ENCODE results near the gene TMEM178B.

Gene TMEM178B

DNA sequence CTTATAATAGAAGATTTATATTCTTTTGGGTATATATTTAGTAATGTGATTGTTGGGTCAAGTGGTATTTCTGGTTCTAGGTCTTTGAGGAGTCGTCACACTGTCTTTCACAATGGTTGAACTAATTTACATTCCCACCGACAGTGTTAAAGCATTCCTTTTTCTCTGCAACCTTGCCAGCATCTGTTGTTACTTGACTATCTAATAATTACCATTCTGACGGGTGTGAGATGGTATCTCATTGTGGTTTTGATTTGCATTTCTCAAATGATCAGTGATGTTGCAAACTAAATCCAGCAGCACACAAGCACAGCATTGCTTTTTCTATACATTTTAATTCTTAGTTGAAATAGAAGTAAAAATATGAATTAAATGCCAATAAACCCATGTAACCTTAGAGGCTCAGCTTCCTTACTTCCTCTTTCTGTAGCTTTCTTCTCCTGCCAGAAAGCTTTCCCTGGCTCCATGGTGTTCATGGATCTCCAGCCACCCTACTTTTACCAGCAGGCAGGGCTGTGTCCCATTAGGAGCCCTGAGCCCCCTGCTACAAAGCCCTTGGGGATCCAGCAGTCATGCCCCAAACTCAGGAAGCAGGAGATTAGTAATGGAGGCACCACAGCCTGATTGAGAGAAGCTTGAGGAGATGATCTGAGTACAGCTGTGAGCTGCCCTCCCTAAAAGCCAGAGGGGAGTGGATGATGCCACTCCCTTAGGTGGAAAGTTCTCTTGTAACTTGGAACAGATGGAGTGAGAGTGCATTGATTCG lies 158.6 kb downstream of the TMEM178B start:
- TF ChIP-seq, protein P1, sequence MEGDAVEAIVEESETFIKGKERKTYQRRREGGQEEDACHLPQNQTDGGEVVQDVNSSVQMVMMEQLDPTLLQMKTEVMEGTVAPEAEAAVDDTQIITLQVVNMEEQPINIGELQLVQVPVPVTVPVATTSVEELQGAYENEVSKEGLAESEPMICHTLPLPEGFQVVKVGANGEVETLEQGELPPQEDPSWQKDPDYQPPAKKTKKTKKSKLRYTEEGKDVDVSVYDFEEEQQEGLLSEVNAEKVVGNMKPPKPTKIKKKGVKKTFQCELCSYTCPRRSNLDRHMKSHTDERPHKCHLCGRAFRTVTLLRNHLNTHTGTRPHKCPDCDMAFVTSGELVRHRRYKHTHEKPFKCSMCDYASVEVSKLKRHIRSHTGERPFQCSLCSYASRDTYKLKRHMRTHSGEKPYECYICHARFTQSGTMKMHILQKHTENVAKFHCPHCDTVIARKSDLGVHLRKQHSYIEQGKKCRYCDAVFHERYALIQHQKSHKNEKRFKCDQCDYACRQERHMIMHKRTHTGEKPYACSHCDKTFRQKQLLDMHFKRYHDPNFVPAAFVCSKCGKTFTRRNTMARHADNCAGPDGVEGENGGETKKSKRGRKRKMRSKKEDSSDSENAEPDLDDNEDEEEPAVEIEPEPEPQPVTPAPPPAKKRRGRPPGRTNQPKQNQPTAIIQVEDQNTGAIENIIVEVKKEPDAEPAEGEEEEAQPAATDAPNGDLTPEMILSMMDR (conservative IDR thresholded peaks at IDR 0.05; ENCODE audit: low read depth, low read length): no peak
- DNase-seq (ENCODE audit: low read depth): no peak
- no peak overlapping the region for H3K4me3 ChIP-seq (ENCODE audit: low read length)

DNA sequence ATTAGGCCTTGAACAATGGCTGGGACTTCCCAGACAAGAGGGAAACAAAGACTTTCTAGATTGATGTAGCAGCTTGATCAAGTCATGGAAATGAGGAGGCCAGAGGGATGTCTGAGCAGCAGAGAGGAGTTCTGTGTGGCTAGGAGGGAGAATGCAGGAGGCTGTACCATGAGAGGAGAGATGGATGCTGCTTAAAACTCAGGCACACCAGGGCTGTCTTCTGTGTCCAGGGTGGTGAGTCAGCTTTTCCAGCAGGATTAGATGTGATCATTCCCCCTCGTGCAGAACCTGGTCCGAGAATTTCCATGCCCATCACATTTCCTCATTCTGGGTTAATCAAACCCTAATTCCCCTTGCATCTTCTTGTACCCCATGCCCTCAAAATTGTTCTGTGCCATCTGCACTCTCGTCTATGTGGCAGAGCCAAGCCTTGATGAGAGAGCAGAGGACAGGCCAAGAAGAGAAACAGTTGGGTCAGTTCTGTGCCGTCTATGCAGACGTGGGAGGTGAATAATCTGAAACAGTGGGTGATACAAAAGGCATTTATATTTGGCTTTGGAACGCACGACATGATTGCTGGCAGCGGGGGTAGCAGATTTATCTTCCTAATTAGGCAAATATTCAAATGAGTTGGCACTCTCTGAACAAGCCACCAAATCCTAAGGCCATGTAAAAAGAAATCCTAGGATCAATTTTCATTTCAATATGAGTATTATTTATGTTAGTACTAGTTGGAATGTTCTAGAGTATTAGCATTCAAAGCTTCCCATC lies 160.7 kb downstream of the TMEM178B start:
- no peak for DNase-seq (ENCODE audit: low read depth)
- H3K4me3 ChIP-seq (ENCODE audit: low read length): no peak overlapping the region
- TF ChIP-seq, protein P1 (conservative IDR thresholded peaks at IDR 0.05; ENCODE audit: low read depth, low read length): no peak

DNA sequence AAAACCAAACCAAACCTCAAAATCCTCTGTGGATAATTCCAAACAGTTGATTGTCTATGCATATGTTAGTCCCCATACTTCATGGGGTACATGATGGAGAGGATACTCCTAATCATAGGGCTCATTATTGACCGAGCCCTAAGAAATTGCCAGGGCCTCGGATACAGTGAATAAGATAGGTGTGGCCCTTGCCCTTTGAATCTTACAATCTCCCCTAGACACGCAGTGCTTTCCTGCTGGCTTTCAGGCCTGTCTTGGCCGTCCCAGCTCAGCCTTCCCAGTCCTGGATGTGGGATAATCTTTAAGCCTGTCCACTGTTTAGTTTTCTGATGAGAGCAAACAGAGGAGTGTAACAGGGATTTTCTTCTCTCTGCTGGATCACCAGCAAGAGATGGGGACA lies 161.8 kb downstream of the TMEM178B start:
- H3K4me3 ChIP-seq (ENCODE audit: low read length): no peak overlapping the region
- no peak for DNase-seq (ENCODE audit: low read depth)
- TF ChIP-seq, protein P1 (conservative IDR thresholded peaks at IDR 0.05; ENCODE audit: low read depth, low read length): no peak

DNA sequence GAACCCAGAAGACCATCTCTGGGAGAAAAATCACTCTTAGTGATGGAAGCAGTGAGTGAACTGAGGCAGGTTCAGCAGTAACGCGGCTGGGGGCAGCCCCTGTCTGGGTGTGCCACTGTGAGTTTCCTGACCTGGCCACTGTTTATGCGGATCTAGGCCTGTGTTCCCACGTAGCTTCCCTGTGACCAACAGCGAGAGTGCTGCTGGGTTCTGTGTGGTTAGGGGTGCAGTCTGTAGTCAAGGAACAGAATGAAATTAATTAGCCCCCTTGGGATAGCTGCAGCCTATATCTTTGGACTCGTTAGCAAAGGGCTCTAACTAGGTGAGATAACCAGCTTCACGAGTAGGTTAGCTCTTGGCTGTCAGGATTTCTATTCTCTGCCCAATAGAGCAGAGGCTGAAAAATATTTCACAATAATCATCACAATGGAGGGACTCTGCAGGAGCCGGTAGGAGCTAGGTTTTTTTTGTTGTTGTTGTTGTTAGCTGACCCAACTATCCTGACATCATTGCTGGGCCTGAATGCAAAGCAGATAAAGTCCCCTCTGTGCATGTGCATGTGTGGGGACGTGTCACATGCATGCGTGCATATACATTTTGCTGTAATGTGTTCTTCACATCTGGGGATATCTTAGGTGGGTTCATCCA lies 164.9 kb downstream of the TMEM178B start:
- no peak overlapping the region for H3K4me3 ChIP-seq (ENCODE audit: low read length)
- TF ChIP-seq, protein P1 (conservative IDR thresholded peaks at IDR 0.05; ENCODE audit: low read depth, low read length): no peak
- DNase-seq (ENCODE audit: low read depth): no peak

DNA sequence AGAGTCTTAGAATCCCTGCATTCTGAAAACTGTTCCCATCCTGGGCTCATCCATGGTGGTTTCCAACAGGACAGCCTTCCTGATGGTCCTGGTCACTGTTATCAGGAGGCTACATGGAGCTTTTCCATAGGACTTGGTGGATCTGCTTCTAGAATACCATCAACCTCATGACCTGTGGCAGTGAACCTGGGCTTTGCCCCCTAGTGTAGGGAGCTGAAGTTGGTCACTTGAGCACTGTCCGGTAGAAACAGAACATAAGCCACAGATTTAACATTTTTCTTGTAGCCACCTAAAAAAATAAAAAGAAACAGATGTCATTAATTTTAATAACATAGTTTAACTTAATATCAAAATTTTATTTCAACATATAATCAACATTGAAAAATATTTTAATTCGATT lies 165.8 kb downstream of the TMEM178B start:
- no peak overlapping the region for H3K4me3 ChIP-seq (ENCODE audit: low read length)
- DNase-seq (ENCODE audit: low read depth): no peak
- TF ChIP-seq, protein P1 (conservative IDR thresholded peaks at IDR 0.05; ENCODE audit: low read depth, low read length): no peak

DNA sequence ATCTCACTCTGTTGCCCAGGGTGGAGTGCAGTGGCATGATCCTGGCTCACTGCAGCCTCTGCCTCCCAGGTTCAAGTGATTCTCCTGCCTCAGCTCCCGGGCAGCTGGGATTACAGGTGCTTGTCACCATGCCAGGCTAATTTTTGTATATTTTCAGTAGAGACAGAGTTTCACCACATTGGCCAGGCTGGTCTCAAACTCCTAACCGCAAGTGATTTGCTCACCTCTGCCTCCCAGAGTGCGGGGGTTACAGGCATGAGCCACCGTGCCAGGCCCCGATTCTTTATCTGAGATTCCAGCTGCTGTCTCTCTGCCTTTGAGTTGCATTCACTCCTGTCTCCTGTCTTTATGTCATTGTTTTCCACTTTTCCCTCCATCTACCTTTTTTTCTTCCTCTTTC lies 168.7 kb downstream of the TMEM178B start:
- DNase-seq (ENCODE audit: low read depth): no peak
- H3K4me3 ChIP-seq (ENCODE audit: low read length): no peak overlapping the region
- TF ChIP-seq, protein P1 (conservative IDR thresholded peaks at IDR 0.05; ENCODE audit: low read depth, low read length): no peak

Data from retinal pigment epithelial cell (primary cell).